Activated CD4-positive, alpha-beta memory T cell treated with anti-CD3 and anti-CD28 coated beads, Interleukin-2, amount 10 ng/mL, durations not matched to agents 7 days and 5 days (primary cell): ENCODE results near the gene SPI1. TPM values are rescaled to one million over a fixed set of nuclear protein-coding genes. Genes with fewer than 3 reads are reported as not detected.

ENCODE experiments used
- CTCF ChIA-PET: fragments of 350-600 bp; sonication (Branson Sonifier 250); formaldehyde crosslinking; loops from one replicate; lab custom pipeline; 2021; ENCODE audit warnings: antibody characterized with exemption, inconsistent platforms; lab: Charles Lee
- POLR2A ChIA-PET: fragments of 350-600 bp; sonication (Branson Sonifier 250); formaldehyde crosslinking; loops from one replicate; lab custom pipeline; 2021; ENCODE audit warnings: antibody characterized with exemption; lab: Charles Lee
- DNase-seq: peaks from one replicate; pipeline ENCODE4 v3.0.0-alpha.2; 2020
- H3K27ac Mint-ChIP-seq: one replicate; pipeline ENCODE4 v1.8.0; 2021; ENCODE audit warnings: mild to moderate bottlenecking, mixed read lengths
- H3K27me3 Mint-ChIP-seq: one replicate; pipeline ENCODE4 v1.8.0; 2021; ENCODE audit warnings: mixed read lengths
- H3K36me3 Mint-ChIP-seq: one replicate; pipeline ENCODE4 v1.8.0; 2021; ENCODE audit warnings: low read depth, mixed read lengths
- H3K4me1 Mint-ChIP-seq: one replicate; pipeline ENCODE4 v1.8.0; 2021; ENCODE audit warnings: mixed read lengths
- H3K4me3 Mint-ChIP-seq: one replicate; pipeline ENCODE4 v1.8.0; 2021; ENCODE audit warnings: mild to moderate bottlenecking, mixed read lengths
- H3K9me3 Mint-ChIP-seq: one replicate; pipeline ENCODE4 v1.8.0; 2021; ENCODE audit warnings: mixed read lengths
- total RNA-seq, 2 experiments: library from RNA; stranded (reverse); gene quantifications; one replicate each; pipeline ENCODE4 v1.2.3, GENCODE V29; 2021

The SPI1 gene
- total RNA-seq, 2 experiments from 2014 or later, result not detected

DNA sequence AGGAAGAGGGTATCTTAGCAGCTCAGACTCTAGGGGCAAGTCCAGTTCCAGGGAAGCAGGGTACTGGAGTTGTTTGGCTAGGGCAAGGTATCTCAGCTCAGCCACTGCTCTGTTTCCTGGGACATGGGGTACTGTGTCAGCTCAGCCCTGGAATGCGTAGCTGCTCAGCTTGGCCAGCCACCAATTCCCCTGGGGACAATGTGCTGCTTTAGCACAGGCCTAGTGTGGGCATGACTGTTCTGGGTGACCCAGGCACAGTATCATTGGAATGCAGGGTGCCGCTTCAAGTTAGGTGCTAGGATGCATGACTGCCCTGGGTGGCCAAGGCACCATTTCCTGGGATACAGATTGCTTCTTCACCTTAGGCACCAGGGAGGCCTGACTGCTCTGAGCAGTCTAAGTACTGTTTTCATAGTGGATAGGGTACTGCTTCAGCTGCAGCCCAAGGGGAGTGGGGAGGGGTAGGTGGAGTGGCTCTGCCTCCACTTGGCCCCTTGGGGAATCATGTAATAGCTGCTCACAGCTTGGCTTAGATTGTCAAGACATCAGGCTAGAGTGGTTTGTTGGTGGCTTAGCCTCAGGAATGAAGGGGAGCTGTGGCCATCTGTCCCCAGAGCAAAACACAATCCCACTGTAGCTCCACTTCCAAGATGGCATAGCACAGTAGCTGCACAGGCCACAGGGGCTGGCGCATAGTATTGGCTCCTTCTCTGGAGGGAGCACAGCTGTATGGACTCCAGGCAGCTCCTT, 72.4 kb downstream of the SPI1 start:
- peaks cover 9% of the 10 kb centered on the region for H3K9me3 Mint-ChIP-seq
- H3K36me3 Mint-ChIP-seq, result peaks cover 84% of the 10 kb centered on the region
- H3K27me3 Mint-ChIP-seq, result no peaks in the 10 kb centered on the region
- ChIA-PET CTCF (interaction anchor here (1.2 to 1.4 kb wide), 2 partner anchors 67 to 68 kb away, joined by 3 to 4 read pairs; no protein-coding TSS in a partner anchor), POLR2A (interaction anchor here (0.9 to 1.1 kb wide), 2 partner anchors 16 to 91 kb away, joined by 3 to 4 read pairs; partner anchors contain the start of gene DDB2)
- DNase-seq, result no peak
- peaks cover 10% of the 10 kb centered on the region for H3K4me1 Mint-ChIP-seq
- H3K27ac Mint-ChIP-seq, result no peak overlapping the region
- H3K4me3 Mint-ChIP-seq, result no peak overlapping the region

Other genes with a start within 250 kb of the SPI1 start
- gene ARFGAP2, start 201.7 kb downstream of the SPI1 start, total RNA-seq, result 10 to 100 TPM; 82.0 to 85.7 TPM
- gene PACSIN3, start 192.1 kb downstream of the SPI1 start, total RNA-seq, result 1 to 10 TPM in 1 of 2 experiments, under 1 TPM in 1; 0.91 to 1.2 TPM
- gene DDB2, start 163.6 kb downstream of the SPI1 start, total RNA-seq, result 100 to 1,000 TPM; 159 to 163 TPM
- 10 to 100 TPM; 26.6 to 27.1 TPM for gene ACP2, start 129.7 kb downstream of the SPI1 start, total RNA-seq
- 10 to 100 TPM; 10.5 to 13.9 TPM for gene NR1H3, start 120.6 kb downstream of the SPI1 start, total RNA-seq
- gene MADD, start 108.4 kb downstream of the SPI1 start, total RNA-seq, result 100 to 1,000 TPM in 1 of 2 experiments, 10 to 100 TPM in 1; 99.4 to 107 TPM
- not detected for gene MYBPC3, start 25.8 kb downstream of the SPI1 start, total RNA-seq
- 10 to 100 TPM; 23.6 to 24.2 TPM for gene SLC39A13, start 30.0 kb upstream of the SPI1 start, total RNA-seq
- 100 to 1,000 TPM; 111 to 112 TPM for gene PSMC3, start 47.9 kb upstream of the SPI1 start, total RNA-seq
- under 1 TPM; 0.30 to 0.65 TPM for gene RAPSN, start 70.6 kb upstream of the SPI1 start, total RNA-seq
- 100 to 1,000 TPM; 104 to 105 TPM for gene CELF1, start 174.6 kb upstream of the SPI1 start, total RNA-seq
- gene PTPMT1, start 187.1 kb upstream of the SPI1 start, total RNA-seq, result 10 to 100 TPM; 42.3 to 45.2 TPM
- 10 to 100 TPM; 18.1 to 18.2 TPM for gene KBTBD4, start 200.4 kb upstream of the SPI1 start, total RNA-seq
- gene NDUFS3, start 200.5 kb upstream of the SPI1 start, total RNA-seq, result 10 to 100 TPM; 95.6 to 99.9 TPM
- gene FAM180B, start 208.1 kb upstream of the SPI1 start, total RNA-seq, result under 1 TPM in 1 of 2 experiments, not detected in 1; 0.15 TPM
- gene C1QTNF4, start 215.9 kb upstream of the SPI1 start, total RNA-seq, result under 1 TPM; 0.25 to 0.68 TPM